Prostate gland (tissue), 2 donors: ENCODE measurements around the gene WWTR1. TPM values are rescaled to one million over a fixed set of nuclear protein-coding genes. Genes with fewer than 3 reads are reported as not detected.

ENCODE experiments used
- DNase-seq: peaks from one replicate; pipeline ENCODE4 v3.0.0-alpha.2; 2019; ENCODE audit warnings: low spot score
- H3K27ac ChIP-seq, 2 donors: fragments of 200-600 bp; sonication (generic); 2 replicates each; pipeline ENCODE4 v1.5.1; 2017 to 2019
- H3K27me3 ChIP-seq: fragments of 200-600 bp; sonication (generic); replicated peaks from 2 replicates; pipeline ENCODE4 v1.5.1; 2019; ENCODE audit not compliant: insufficient read depth
- H3K36me3 ChIP-seq, 2 donors: fragments of 200-600 bp; sonication (generic); 1 replicate in 1 of 2; 2 replicates in 1 of 2; pipeline versions ENCODE4 v1.5.1 to v1.8.1; 2017 to 2019
- H3K4me1 ChIP-seq: fragments of 200-600 bp; sonication (generic); replicated peaks from 2 replicates; pipeline ENCODE4 v1.5.1; 2019
- H3K4me3 ChIP-seq, 2 donors: fragments of 200-600 bp; sonication (generic); 2 replicates each; pipeline ENCODE4 v1.5.1; 2017 to 2019
- H3K9me3 ChIP-seq: fragments of 200-600 bp; sonication (generic); 2 replicates; pipeline ENCODE4 v1.5.1; 2017
- POLR2A ChIP-seq: fragments of 450-650 bp; IDR thresholded peaks from one replicate; pipeline ENCODE4 v1.6.1; 2016; ENCODE audit warnings: antibody characterized with exemption, mild to moderate bottlenecking
- POLR2AphosphoS5 ChIP-seq: sonication (generic); formaldehyde crosslinking; IDR thresholded peaks from one replicate; pipeline ENCODE4 v1.6.1; 2017; ENCODE audit warnings: antibody characterized with exemption
- WGBS: methylation state at CpG from one replicate; pipeline ENCODE4 v1.1.5; 2018; 5-methylcytosine and 5-hydroxymethylcytosine counted together
- intact Hi-C: fragments of 100-400 bp; cut with DNase I; formaldehyde crosslinking; loops from one replicate; pipeline ENCODE4 v1.14.2; 2022
- total RNA-seq, 2 donors: library from RNA; depleted of rRNA; stranded (reverse); fragments of >200 nt; gene quantifications; one replicate each; pipeline ENCODE4 v1.1.0, GENCODE V29; 2016
- TF ChIP-seq, protein P1 (sequence below), 4 experiments: fragments of 200-600 bp in 2 of 4; fragments of 450-650 bp in 2 of 4; sonication (generic) in 2 of 4; IDR thresholded peaks; 1 replicate in 3 of 4; 2 replicates in 1 of 4; pipeline ENCODE4 v1.5.1; 2016 to 2019; ENCODE audit warnings: antibody characterized with exemption in 4 of 4, mild to moderate bottlenecking in 2 of 4, moderate library complexity in 2 of 4

Gene WWTR1
- total RNA-seq, 2 donors from 2014 or later: 47.5 to 79.4 TPM

GRCh38 chr3:149702691-149703441, 45.0 kb upstream of the WWTR1 start:
- Histone ChIP-seq H3K36me3 (no peaks in the 10 kb centered on the region), H3K27ac (no peak overlapping the region), H3K27me3 (no peaks in the 10 kb centered on the region), H3K4me3 (no peak overlapping the region), H3K9me3 (no peaks in the 10 kb centered on the region), H3K4me1 (no peaks in the 10 kb centered on the region)
- TF ChIP-seq, protein P1, sequence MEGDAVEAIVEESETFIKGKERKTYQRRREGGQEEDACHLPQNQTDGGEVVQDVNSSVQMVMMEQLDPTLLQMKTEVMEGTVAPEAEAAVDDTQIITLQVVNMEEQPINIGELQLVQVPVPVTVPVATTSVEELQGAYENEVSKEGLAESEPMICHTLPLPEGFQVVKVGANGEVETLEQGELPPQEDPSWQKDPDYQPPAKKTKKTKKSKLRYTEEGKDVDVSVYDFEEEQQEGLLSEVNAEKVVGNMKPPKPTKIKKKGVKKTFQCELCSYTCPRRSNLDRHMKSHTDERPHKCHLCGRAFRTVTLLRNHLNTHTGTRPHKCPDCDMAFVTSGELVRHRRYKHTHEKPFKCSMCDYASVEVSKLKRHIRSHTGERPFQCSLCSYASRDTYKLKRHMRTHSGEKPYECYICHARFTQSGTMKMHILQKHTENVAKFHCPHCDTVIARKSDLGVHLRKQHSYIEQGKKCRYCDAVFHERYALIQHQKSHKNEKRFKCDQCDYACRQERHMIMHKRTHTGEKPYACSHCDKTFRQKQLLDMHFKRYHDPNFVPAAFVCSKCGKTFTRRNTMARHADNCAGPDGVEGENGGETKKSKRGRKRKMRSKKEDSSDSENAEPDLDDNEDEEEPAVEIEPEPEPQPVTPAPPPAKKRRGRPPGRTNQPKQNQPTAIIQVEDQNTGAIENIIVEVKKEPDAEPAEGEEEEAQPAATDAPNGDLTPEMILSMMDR (IDR thresholded peaks at IDR 0.05): no peak
- no peak for TF ChIP-seq POLR2A
- TF ChIP-seq POLR2AphosphoS5: no peak
- DNase-seq: no peak
- 80% methylated on average over 4 of the region's 4 CpGs for WGBS
- intact Hi-C loops: no loop called here

GRCh38 chr3:149701977-149702350, 44.1 kb upstream of the WWTR1 start:
- no peaks in the 10 kb centered on the region for H3K27me3 ChIP-seq
- intact Hi-C loops: no loop called here

DNA sequence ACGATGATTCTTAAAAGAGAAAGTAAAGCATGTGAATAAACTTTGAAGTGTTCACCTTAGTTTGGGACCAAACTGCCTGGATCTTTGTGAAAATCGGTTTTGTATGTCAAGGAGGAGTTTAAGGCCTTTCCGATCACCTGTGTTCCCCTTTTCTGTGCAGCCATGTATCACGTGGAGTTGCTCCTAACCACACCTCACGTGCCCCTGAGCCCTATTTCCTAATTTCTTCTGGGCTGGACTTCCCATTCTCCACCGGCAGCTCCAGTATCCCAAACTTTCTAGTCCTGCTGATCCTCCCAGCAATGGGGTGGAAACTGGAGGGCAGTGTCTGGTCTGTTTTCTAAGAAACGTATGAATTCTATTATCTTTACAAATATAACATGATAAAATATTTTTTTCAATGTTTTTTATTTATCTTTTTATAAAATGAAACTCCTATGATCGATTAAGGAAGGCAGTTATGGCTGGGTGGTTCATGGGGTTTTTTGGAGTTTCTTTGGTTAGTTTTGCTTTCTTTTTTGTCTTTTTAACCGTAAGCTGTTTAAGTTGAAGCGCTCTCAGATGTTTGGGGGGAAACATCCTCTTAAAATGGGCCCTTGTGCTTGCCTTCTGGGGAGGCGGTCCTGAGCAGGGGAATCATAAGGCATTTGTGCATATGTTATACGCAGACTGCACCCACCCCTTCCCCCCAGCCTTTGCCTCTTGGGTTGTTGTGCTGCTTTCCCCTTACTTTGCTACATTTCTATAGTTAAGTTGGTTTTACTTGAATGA, 43.6 kb upstream of the WWTR1 start:
- DNase-seq: no peak
- H3K27me3 ChIP-seq: no peaks in the 10 kb centered on the region
- intact Hi-C loops: no loop called here
- no peak overlapping the region for H3K4me3 ChIP-seq
- no peaks in the 10 kb centered on the region for H3K9me3 ChIP-seq
- H3K27ac ChIP-seq: no peak overlapping the region
- TF ChIP-seq POLR2A (no peak), POLR2AphosphoS5 (no peak)
- TF ChIP-seq, protein P1 (IDR thresholded peaks at IDR 0.05): no peak
- H3K36me3 ChIP-seq: no peaks in the 10 kb centered on the region
- H3K4me1 ChIP-seq: no peaks in the 10 kb centered on the region
- 92% methylated on average over 12 of the region's 12 CpGs for WGBS

More at GRCh38 chr3:149701977-149702350, 44.1 kb upstream of the WWTR1 start:
- DNase-seq: no peak
- H3K27ac ChIP-seq: no peak overlapping the region
- H3K4me3 ChIP-seq: no peak overlapping the region
- TF ChIP-seq POLR2A: no peak
- TF ChIP-seq POLR2AphosphoS5: no peak
- no peaks in the 10 kb centered on the region for H3K36me3 ChIP-seq
- 100% methylated on average over 1 of the region's 1 CpG for WGBS
- no peaks in the 10 kb centered on the region for H3K9me3 ChIP-seq
- H3K4me1 ChIP-seq: no peaks in the 10 kb centered on the region

DNA sequence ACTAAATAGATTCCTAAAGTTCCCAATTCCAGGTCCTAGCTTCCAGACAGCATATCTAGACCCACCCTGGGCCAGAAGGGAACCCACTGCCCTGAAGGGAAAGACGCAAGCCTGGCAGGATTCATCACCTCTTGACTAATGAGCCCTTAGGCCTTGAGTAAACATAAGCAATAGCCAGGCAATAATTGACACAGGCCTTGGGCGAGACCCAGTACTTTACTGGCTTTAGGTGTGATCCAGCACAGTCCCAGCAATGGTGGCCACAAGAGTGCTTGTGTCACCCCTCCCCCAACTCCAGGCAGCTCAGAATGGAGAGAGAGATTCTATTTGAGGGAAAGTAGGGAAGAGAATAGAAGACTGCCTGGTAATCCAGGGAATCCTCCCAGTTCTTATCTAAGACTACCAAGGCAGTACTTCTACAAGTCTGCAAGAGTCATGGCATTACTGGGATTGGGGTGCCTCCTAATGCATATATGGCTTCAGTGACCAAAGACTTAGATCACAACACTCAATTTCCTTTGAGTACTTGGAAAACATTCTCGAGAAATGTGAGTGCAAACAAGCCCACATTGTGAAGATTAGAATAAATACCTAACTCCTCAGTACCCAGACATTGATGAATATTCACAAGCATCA, 30.4 kb upstream of the WWTR1 start:
- TF ChIP-seq POLR2AphosphoS5: no peak
- TF ChIP-seq, protein P1 (IDR thresholded peaks at IDR 0.05): no peak
- TF ChIP-seq POLR2A: no peak
- 80% methylated on average over 3 of the region's 3 CpGs for WGBS
- no peak for DNase-seq

GRCh38 chr3:149686996-149687395, 29.2 kb upstream of the WWTR1 start:
- Histone ChIP-seq H3K27me3 (no peaks in the 10 kb centered on the region), H3K4me1 (no peaks in the 10 kb centered on the region), H3K27ac (no peak overlapping the region), H3K9me3 (no peaks in the 10 kb centered on the region), H3K4me3 (no peak overlapping the region), H3K36me3 (no peaks in the 10 kb centered on the region)
- DNase-seq: no peak
- WGBS: 98% methylated on average over 2 of the region's 2 CpGs
- TF ChIP-seq, protein P1 (IDR thresholded peaks at IDR 0.05): no peak
- TF ChIP-seq POLR2AphosphoS5 (no peak), POLR2A (no peak)
- intact Hi-C loops: no loop called here

More for the DNA sequence above, 30.4 kb upstream of the WWTR1 start:
- Histone ChIP-seq H3K27me3 (no peaks in the 10 kb centered on the region), H3K27ac (no peak overlapping the region), H3K9me3 (no peaks in the 10 kb centered on the region), H3K36me3 (no peaks in the 10 kb centered on the region), H3K4me1 (no peaks in the 10 kb centered on the region), H3K4me3 (no peak overlapping the region)
- intact Hi-C loops: no loop called here
